B cell (primary cell): ENCODE measurements around the gene PRX. TPM values are rescaled to one million over a fixed set of nuclear protein-coding genes. Genes with fewer than 3 reads are reported as not detected.

ENCODE experiments used
- ATAC-seq: fragments of 200-7000 bp; cut with Tn5 transposase; one replicate; pipeline ENCODE4 v1.10.0; 2021; ENCODE audit warnings: low read depth, mild to moderate bottlenecking, moderate number of reproducible peaks, moderate library complexity
- CTCF ChIA-PET: fragments of 350-600 bp; sonication (Branson Sonifier 250); formaldehyde crosslinking; loops from one replicate; lab custom pipeline; 2021; ENCODE audit warnings: antibody characterized with exemption, inconsistent platforms; lab: Charles Lee
- POLR2A ChIA-PET: fragments of 350-600 bp; sonication (Branson Sonifier 250); formaldehyde crosslinking; loops from one replicate; lab custom pipeline; 2021; ENCODE audit warnings: antibody characterized with exemption; lab: Charles Lee
- DNase-seq: peaks from one replicate; pipeline ENCODE4 v3.0.0; 2013
- H2AFZ ChIP-seq: 2 replicates; pipeline ENCODE4 v1.6.1; 2012; ENCODE audit warnings: mild to moderate bottlenecking, low read depth, low read length; ENCODE audit not compliant: insufficient read depth, poor library complexity, severe bottlenecking
- H3K27ac ChIP-seq, 2 donors: 1 replicate in 1 of 2; 2 replicates in 1 of 2; pipeline ENCODE4 v1.5.1; 2012 to 2013; ENCODE audit warnings: low read length in 2 of 2, mild to moderate bottlenecking in 2 of 2, moderate library complexity in 1 of 2
- H3K27me3 ChIP-seq, 4 experiments: fragments of 200-600 bp in 1 of 4; sonication (generic) in 1 of 4; replicated peaks in 1 of 4; 1 replicate in 2 of 4; 2 replicates in 2 of 4; pipeline versions ENCODE4 v1.6.1 to v1.7.0; 2013 to 2016; ENCODE audit warnings: low read length in 3 of 4, mild to moderate bottlenecking in 2 of 4, mixed read lengths in 1 of 4, moderate library complexity in 1 of 4; ENCODE audit not compliant: insufficient read depth in 4 of 4, control insufficient read depth in 3 of 4; ENCODE audit errors: control extremely low read depth in 1 of 4
- H3K36me3 ChIP-seq, 2 experiments: replicated peaks in 1 of 2; 1 replicate in 1 of 2; 2 replicates in 1 of 2; pipeline versions ENCODE4 v1.6.1 to v1.7.1; 2013; ENCODE audit warnings: low read length in 1 of 2; ENCODE audit not compliant: insufficient read depth in 2 of 2, control insufficient read depth in 1 of 2; ENCODE audit errors: control extremely low read depth in 1 of 2, extremely low read depth in 1 of 2
- H3K4me1 ChIP-seq, 2 donors: fragments of 200-600 bp in 1 of 2; sonication (generic) in 1 of 2; 1 replicate in 1 of 2; 2 replicates in 1 of 2; pipeline versions ENCODE4 v1.5.1 to v1.6.1; 2013 to 2017; ENCODE audit warnings: low read length in 2 of 2; ENCODE audit not compliant: control insufficient read depth in 2 of 2, insufficient read depth in 2 of 2
- H3K4me2 ChIP-seq: replicated peaks from 2 replicates; pipeline ENCODE3; 2012; ENCODE audit warnings: mild to moderate bottlenecking, low read depth, low read length; ENCODE audit not compliant: poor library complexity, severe bottlenecking
- H3K4me3 ChIP-seq, 5 experiments: fragments of 200-600 bp in 1 of 5; sonication (generic) in 1 of 5; 1 replicate in 3 of 5; 2 replicates in 2 of 5; pipeline versions ENCODE4 v1.5.1 to v1.7.0; 2011 to 2016; ENCODE audit warnings: low read length in 4 of 5, mild to moderate bottlenecking in 4 of 5, low read depth in 2 of 5, control low read depth in 1 of 5, moderate library complexity in 1 of 5; ENCODE audit not compliant: insufficient read depth in 1 of 5; ENCODE audit errors: control extremely low read depth in 1 of 5, extremely low read depth in 1 of 5
- H3K79me2 ChIP-seq: fragments of 200-600 bp; sonication (generic); one replicate; pipeline ENCODE4 v1.6.0; 2016; ENCODE audit warnings: low read length; ENCODE audit not compliant: control insufficient read depth, insufficient read depth
- H3K9ac ChIP-seq: fragments of 200-600 bp; sonication (generic); 2 replicates; pipeline ENCODE4 v1.6.1; 2017; ENCODE audit warnings: mild to moderate bottlenecking, low read length, moderate library complexity
- H3K9me3 ChIP-seq, 3 donors: one replicate each; pipeline versions ENCODE4 v1.6.1 to v1.7.1; 2013; ENCODE audit warnings: low read length in 2 of 3; ENCODE audit not compliant: control insufficient read depth in 2 of 3, insufficient read depth in 1 of 3; ENCODE audit errors: control extremely low read depth in 1 of 3
- H4K20me1 ChIP-seq: 2 replicates; pipeline ENCODE4 v1.6.0; 2012; ENCODE audit warnings: mild to moderate bottlenecking, low read length; ENCODE audit not compliant: insufficient read depth, control insufficient read depth, poor library complexity, severe bottlenecking
- H3K27ac Mint-ChIP-seq: one replicate; pipeline ENCODE4 v1.8.0; 2021; ENCODE audit warnings: mixed read lengths
- H3K27me3 Mint-ChIP-seq: one replicate; pipeline ENCODE4 v1.8.0; 2021; ENCODE audit warnings: mixed read lengths
- H3K4me1 Mint-ChIP-seq: one replicate; pipeline ENCODE4 v1.8.0; 2021; ENCODE audit warnings: mixed read lengths
- H3K4me3 Mint-ChIP-seq: one replicate; pipeline ENCODE4 v1.8.0; 2021; ENCODE audit warnings: mixed read lengths
- H3K9me3 Mint-ChIP-seq: one replicate; pipeline ENCODE4 v1.8.0; 2022; ENCODE audit warnings: mixed read lengths; ENCODE audit not compliant: insufficient read depth
- EZH2 ChIP-seq: IDR thresholded peaks from 2 replicates; pipeline ENCODE4 v1.6.1; 2012; ENCODE audit warnings: borderline replicate concordance, low read depth, mild to moderate bottlenecking, moderate library complexity, low read length; ENCODE audit not compliant: insufficient read depth, poor library complexity, severe bottlenecking
- WGBS: methylation state at CpG from one replicate; pipeline ENCODE4 v1.1.5; 2013; ENCODE audit warnings: missing lambda C conversion rate; ENCODE audit not compliant: insufficient coverage; 5-methylcytosine and 5-hydroxymethylcytosine counted together
- intact Hi-C: fragments of 100-400 bp; cut with micrococcal nuclease; formaldehyde crosslinking; loops from one replicate; pipeline ENCODE4 v1.10.0; 2022
- polyA plus RNA-seq: library from polyadenylated mRNA; depleted of rRNA; stranded (reverse); fragments of >200 nt; gene quantifications from 2 replicates; pipeline ENCODE4 v1.2.3, GENCODE V29; 2012
- total RNA-seq, 2 donors: library from RNA; stranded (reverse); fragments of 120-200 nt in 1 of 2; gene quantifications; 1 replicate in 1 of 2; 2 replicates in 1 of 2; pipeline versions ENCODE4 v1.2.3 to v1.2.4, GENCODE V29; 2013 to 2022
- TF ChIP-seq, protein P1 (sequence below): fragments of 200-600 bp; IDR thresholded peaks from one replicate; pipeline ENCODE4 v1.8.0; 2022; ENCODE audit warnings: antibody characterized with exemption, mild to moderate bottlenecking

PRX gene
- total and polyA plus RNA-seq, 2 donors (not counting 1 experiment from before 2014, with no cell fraction given) = 1.1 to 2.5 TPM

DNA sequence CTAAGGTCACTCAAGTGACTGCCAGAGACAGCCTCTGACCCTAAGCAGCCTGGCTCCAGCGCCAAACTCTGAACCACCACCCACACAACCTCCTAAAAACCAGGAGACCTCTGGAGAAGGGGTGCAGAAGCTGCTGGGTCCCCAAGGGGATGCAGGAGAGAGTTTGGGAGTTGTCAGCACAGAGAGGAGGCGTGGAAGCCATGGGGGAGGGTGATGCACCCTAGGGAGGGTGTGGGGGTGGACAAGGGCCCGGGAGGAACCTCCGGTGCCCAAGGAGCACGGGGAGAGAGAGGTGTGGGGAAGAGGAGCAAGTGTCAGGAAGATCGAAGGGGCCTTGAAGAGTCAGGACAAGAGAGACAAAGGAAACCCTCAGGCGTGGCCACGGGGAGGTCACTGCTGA, 21.1 kb downstream of the PRX start:
- Histone ChIP-seq H3K9ac (no peak overlapping the region), H3K9me3 (no peaks in the 10 kb centered on the region), H3K27ac (no peak overlapping the region), H4K20me1 (no peaks in the 10 kb centered on the region), H3K36me3 (no peaks in the 10 kb centered on the region), H3K4me3 (no peak overlapping the region), H3K79me2 (no peaks in the 10 kb centered on the region), H2AFZ (no peak overlapping the region), H3K27me3 (no peaks in the 10 kb centered on the region), H3K4me2 (no peak overlapping the region), H3K4me1 (no peaks in the 10 kb centered on the region)
- H3K27me3 Mint-ChIP-seq = no peaks in the 10 kb centered on the region
- 82% methylated on average over 7 of the region's 8 CpGs for WGBS
- H3K4me1 Mint-ChIP-seq = no peaks in the 10 kb centered on the region
- CTCF ChIA-PET = interaction anchor here (0.8 kb wide), 1 partner anchor 547 kb away, joined by 4 read pairs; no protein-coding TSS in a partner anchor
- no peaks in the 10 kb centered on the region for H3K9me3 Mint-ChIP-seq
- H3K4me3 Mint-ChIP-seq = no peak overlapping the region
- H3K27ac Mint-ChIP-seq = no peak overlapping the region
- TF ChIP-seq, protein P1, sequence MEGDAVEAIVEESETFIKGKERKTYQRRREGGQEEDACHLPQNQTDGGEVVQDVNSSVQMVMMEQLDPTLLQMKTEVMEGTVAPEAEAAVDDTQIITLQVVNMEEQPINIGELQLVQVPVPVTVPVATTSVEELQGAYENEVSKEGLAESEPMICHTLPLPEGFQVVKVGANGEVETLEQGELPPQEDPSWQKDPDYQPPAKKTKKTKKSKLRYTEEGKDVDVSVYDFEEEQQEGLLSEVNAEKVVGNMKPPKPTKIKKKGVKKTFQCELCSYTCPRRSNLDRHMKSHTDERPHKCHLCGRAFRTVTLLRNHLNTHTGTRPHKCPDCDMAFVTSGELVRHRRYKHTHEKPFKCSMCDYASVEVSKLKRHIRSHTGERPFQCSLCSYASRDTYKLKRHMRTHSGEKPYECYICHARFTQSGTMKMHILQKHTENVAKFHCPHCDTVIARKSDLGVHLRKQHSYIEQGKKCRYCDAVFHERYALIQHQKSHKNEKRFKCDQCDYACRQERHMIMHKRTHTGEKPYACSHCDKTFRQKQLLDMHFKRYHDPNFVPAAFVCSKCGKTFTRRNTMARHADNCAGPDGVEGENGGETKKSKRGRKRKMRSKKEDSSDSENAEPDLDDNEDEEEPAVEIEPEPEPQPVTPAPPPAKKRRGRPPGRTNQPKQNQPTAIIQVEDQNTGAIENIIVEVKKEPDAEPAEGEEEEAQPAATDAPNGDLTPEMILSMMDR = no peak
- ATAC-seq (no peak), DNase-seq (no peak)
- intact Hi-C loops = no loop called here
- POLR2A ChIA-PET = no interaction called here

- H3K36me3 ChIP-seq = no peaks in the 10 kb centered on the region
- Mint-ChIP-seq H3K9me3 (no peaks in the 10 kb centered on the region), H3K27me3 (no peaks in the 10 kb centered on the region), H3K27ac (no peak within 1 kb of the TSS), H3K4me3 (no peak within 1 kb of the TSS), H3K4me1 (no peaks in the 10 kb centered on the region)
- TF ChIP-seq, protein P1 = no peak
- no peak for TF ChIP-seq EZH2
- H3K9ac ChIP-seq = no peak within 1 kb of the TSS
- intact Hi-C loops = no loop called here
- 90% methylated on average over 10 of the region's 10 CpGs for WGBS
- H3K4me3 ChIP-seq = no peak within 1 kb of the TSS
- no peak within 1 kb of the TSS for H3K4me2 ChIP-seq
- no peaks in the 10 kb centered on the region for H3K9me3 ChIP-seq
- H2AFZ ChIP-seq = no peak within 1 kb of the TSS
- ATAC-seq (no peak), DNase-seq (no peak)
- H3K79me2 ChIP-seq = no peaks in the 10 kb centered on the region
- H4K20me1 ChIP-seq = no peaks in the 10 kb centered on the region
- H3K4me1 ChIP-seq = no peaks in the 10 kb centered on the region
- H3K27me3 ChIP-seq = peaks cover 0 to 2% (median 0%) of the 10 kb centered on the region in 4 experiments
- CTCF ChIA-PET = no interaction called here
- POLR2A ChIA-PET = no interaction called here
- H3K27ac ChIP-seq = no peak within 1 kb of the TSS
Observed at GRCh38 chr19:40390084-40390742, 23.0 kb downstream of the PRX start, which contains the start of gene HIPK4. HIPK4 (minus strand) TSS chr19:40390181; CDS start chr19:40389902, 279 bp downstream.
